Right renal pelvis (tissue), 4 donors: Measurements from ENCODE around the gene AUTS2. TPM values are rescaled to one million over a fixed set of nuclear protein-coding genes. Genes with fewer than 3 reads are reported as not detected.

Experiments used
- DNase-seq, 4 donors: peaks; one replicate each; pipeline ENCODE4 v3.0.0-alpha.2; 2013; ENCODE audit warnings: low read depth in 4 of 4, low spot score in 3 of 4, missing footprints in 1 of 4
- polyA plus RNA-seq, 4 donors: library from polyadenylated mRNA; unstranded; fragments of 120-200 nt; gene quantifications; one replicate each; pipeline ENCODE4 v1.2.1, GENCODE V29; 2013; ENCODE audit not compliant: insufficient read length in 4 of 4

The AUTS2 gene
- polyA plus RNA-seq, 4 donors = 67.5 to 85.6 (median 76.0) TPM

- no peak for DNase-seq
Measured at GRCh38 chr7:70040970-70041766, 442.9 kb downstream of the AUTS2 start.

GRCh38 chr7:70042533-70042932, 444.3 kb downstream of the AUTS2 start:
- no peak for DNase-seq

- no peak for DNase-seq
Measured at GRCh38 chr7:70043015-70043538, 444.8 kb downstream of the AUTS2 start.

GRCh38 chr7:70044064-70044463, 445.8 kb downstream of the AUTS2 start:
- peak in 2 of 4 donors; percentile 53 to 61 for DNase-seq

GRCh38 chr7:70044525-70044924, 446.2 kb downstream of the AUTS2 start:
- no peak for DNase-seq

- DNase-seq = no peak
Measured at GRCh38 chr7:70044981-70045380, 446.7 kb downstream of the AUTS2 start.

- DNase-seq = no peak
Measured at GRCh38 chr7:70047384-70047783, 449.1 kb downstream of the AUTS2 start.

- no peak for DNase-seq
Measured at GRCh38 chr7:70047891-70048448, 449.7 kb downstream of the AUTS2 start.

GRCh38 chr7:70051726-70052125, 453.5 kb downstream of the AUTS2 start:
- no peak for DNase-seq

- no peak for DNase-seq
Measured at GRCh38 chr7:70052691-70053090, 454.4 kb downstream of the AUTS2 start.

- no peak for DNase-seq
Measured at GRCh38 chr7:70053421-70053820, 455.1 kb downstream of the AUTS2 start.

GRCh38 chr7:70053989-70054388, 455.7 kb downstream of the AUTS2 start:
- DNase-seq = no peak

- DNase-seq = no peak
Measured at GRCh38 chr7:70056363-70056762, 458.1 kb downstream of the AUTS2 start.

GRCh38 chr7:70060298-70061068, 462.2 kb downstream of the AUTS2 start:
- DNase-seq = no peak

- DNase-seq = no peak
Measured at GRCh38 chr7:70063371-70063770, 465.1 kb downstream of the AUTS2 start.

GRCh38 chr7:70063927-70064326, 465.7 kb downstream of the AUTS2 start:
- no peak for DNase-seq

- no peak for DNase-seq
Measured at GRCh38 chr7:70066844-70067243, 468.6 kb downstream of the AUTS2 start.

- DNase-seq = no peak
Measured at GRCh38 chr7:70068531-70068930, 470.3 kb downstream of the AUTS2 start.

- no peak for DNase-seq
Measured at GRCh38 chr7:70069977-70070376, 471.7 kb downstream of the AUTS2 start.

GRCh38 chr7:70071766-70072165, 473.5 kb downstream of the AUTS2 start:
- no peak for DNase-seq

GRCh38 chr7:70072220-70072619, 473.9 kb downstream of the AUTS2 start:
- DNase-seq = peak in 1 of 4 donors; percentile 16
